ENCODE results near the gene TBC1D1. TPM values are rescaled to one million over a fixed set of nuclear protein-coding genes. Genes with fewer than 3 reads are reported as not detected.

Gene TBC1D1
- total and polyA plus RNA-seq, 10 donors: 49.3 to 142 (median 95.5) TPM

DNA sequence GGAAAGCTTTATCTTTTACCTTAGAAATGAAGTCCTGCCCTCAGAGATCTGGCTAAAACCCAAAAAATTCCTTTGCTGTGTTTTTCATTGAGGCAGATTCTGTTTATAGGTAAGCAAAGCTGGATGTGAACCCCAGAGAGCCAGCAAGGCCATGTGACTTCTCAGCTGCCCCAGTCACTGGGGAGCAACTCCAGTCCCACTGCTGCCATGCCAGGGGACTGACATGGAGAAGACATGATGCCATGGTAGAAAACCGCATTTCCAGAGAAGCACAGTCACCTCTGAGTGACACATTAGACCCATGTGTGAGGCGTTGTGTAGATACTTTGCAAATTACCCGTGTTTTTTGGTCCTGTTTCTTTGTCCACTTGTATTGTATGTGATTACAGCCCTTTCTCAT, 114.8 kb downstream of the TBC1D1 start:
- intact Hi-C loops (cut with DNase I; ENCODE audit: low total_unique reads): no loop called here
- TF ChIP-seq POLR2A (IDR thresholded peaks at IDR 0.05): no peak
- TF ChIP-seq, protein P1, sequence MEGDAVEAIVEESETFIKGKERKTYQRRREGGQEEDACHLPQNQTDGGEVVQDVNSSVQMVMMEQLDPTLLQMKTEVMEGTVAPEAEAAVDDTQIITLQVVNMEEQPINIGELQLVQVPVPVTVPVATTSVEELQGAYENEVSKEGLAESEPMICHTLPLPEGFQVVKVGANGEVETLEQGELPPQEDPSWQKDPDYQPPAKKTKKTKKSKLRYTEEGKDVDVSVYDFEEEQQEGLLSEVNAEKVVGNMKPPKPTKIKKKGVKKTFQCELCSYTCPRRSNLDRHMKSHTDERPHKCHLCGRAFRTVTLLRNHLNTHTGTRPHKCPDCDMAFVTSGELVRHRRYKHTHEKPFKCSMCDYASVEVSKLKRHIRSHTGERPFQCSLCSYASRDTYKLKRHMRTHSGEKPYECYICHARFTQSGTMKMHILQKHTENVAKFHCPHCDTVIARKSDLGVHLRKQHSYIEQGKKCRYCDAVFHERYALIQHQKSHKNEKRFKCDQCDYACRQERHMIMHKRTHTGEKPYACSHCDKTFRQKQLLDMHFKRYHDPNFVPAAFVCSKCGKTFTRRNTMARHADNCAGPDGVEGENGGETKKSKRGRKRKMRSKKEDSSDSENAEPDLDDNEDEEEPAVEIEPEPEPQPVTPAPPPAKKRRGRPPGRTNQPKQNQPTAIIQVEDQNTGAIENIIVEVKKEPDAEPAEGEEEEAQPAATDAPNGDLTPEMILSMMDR (IDR thresholded peaks at IDR 0.05 in 8 of 11, conservative IDR thresholded peaks at IDR 0.05 in 3 of 11): no peak
- no peak for TF ChIP-seq POLR2AphosphoS5 (IDR thresholded peaks at IDR 0.05)
- no peak overlapping the region for H3K4me3 ChIP-seq
- no peaks in the 10 kb centered on the region for H3K27me3 ChIP-seq (replicated peaks in 1 of 7)
- DNase-seq: no peak
- peak overlapping the region in 1 of 8 donors; percentile 9 for H3K27ac ChIP-seq
- H3K9me3 ChIP-seq: no peaks in the 10 kb centered on the region
- 80 to 94% (median 88%) methylated on average over 3 of the region's 3 CpGs for WGBS, 5 donors
- H3K36me3 ChIP-seq: peaks cover 0 to 24% (median 0%) of the 10 kb centered on the region in 6 donors
- peaks cover 0 to 71% (median 15%) of the 10 kb centered on the region in 6 donors for H3K4me1 ChIP-seq

DNA sequence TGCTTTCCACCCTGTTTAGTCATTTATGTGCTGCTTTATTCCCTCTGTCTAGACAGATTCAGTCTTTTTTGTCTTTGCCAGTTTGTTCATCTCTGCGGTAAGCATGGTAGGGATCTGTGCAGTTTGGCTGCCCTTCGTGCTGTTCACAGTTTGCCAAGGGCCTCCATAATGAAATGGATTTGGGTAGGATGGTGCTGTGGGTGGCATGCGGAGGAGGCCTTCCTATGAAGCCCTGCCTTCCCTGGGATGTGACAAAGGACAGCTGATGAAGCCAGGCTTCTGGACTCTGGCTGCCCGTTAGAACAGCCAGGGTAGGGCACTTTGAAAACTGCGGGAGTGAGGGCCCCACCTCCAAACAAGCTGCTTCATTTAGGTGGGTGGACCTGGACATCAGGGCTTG, 116.8 kb downstream of the TBC1D1 start:
- no peak overlapping the region for H3K4me3 ChIP-seq
- 71 to 78% (median 75%) methylated on average over 4 to 5 of the region's 5 CpGs for WGBS, 5 donors
- intact Hi-C loops (cut with DNase I; ENCODE audit: low total_unique reads): no loop called here
- H3K27me3 ChIP-seq (replicated peaks in 1 of 7): no peaks in the 10 kb centered on the region
- peaks cover 0 to 62% (median 13%) of the 10 kb centered on the region in 6 donors for H3K4me1 ChIP-seq
- H3K36me3 ChIP-seq: peaks cover 0 to 7% (median 0%) of the 10 kb centered on the region in 6 donors
- TF ChIP-seq, protein P1 (IDR thresholded peaks at IDR 0.05 in 8 of 11, conservative IDR thresholded peaks at IDR 0.05 in 3 of 11): no peak
- TF ChIP-seq POLR2A (IDR thresholded peaks at IDR 0.05) (no peak), POLR2AphosphoS5 (IDR thresholded peaks at IDR 0.05) (no peak)
- H3K9me3 ChIP-seq: no peaks in the 10 kb centered on the region
- H3K27ac ChIP-seq: no peak overlapping the region
- DNase-seq: no peak

DNA sequence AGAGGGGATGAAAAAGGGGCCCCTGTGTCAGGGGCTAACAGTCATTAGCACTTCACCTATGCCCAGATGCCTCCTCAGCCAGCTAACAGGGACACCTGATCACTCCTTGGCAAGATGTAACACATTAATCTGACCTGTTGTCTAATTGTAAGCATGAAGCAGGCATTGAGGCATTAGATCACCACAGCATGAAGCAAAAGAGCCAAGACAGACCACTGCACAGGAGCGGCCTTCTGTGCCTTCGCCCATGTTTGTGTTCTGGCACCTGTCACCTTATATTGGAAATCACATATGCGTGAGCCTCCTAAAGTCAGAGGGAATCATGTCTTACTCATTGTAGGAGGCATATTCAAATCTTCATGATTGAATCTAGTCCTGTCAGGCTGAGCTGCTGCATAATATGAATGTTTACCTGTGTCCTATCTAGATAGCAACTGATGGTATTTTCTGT, 117.7 kb downstream of the TBC1D1 start:
- Histone ChIP-seq H3K27ac (no peak overlapping the region), H3K9me3 (no peaks in the 10 kb centered on the region), H3K4me1 (peaks cover 0 to 52% (median 11%) of the 10 kb centered on the region in 6 donors), H3K4me3 (no peak overlapping the region), H3K27me3 (replicated peaks in 1 of 7) (no peaks in the 10 kb centered on the region), H3K36me3 (peaks cover 0 to 7% (median 0%) of the 10 kb centered on the region in 6 donors)
- intact Hi-C loops (cut with DNase I; ENCODE audit: low total_unique reads): no loop called here
- no peak for TF ChIP-seq POLR2A (IDR thresholded peaks at IDR 0.05)
- TF ChIP-seq, protein P1 (IDR thresholded peaks at IDR 0.05 in 8 of 11, conservative IDR thresholded peaks at IDR 0.05 in 3 of 11): no peak
- no peak for TF ChIP-seq POLR2AphosphoS5 (IDR thresholded peaks at IDR 0.05)
- DNase-seq: no peak
- WGBS, 5 donors: 83 to 96% (median 91%) methylated on average over 3 of the region's 3 CpGs

DNA sequence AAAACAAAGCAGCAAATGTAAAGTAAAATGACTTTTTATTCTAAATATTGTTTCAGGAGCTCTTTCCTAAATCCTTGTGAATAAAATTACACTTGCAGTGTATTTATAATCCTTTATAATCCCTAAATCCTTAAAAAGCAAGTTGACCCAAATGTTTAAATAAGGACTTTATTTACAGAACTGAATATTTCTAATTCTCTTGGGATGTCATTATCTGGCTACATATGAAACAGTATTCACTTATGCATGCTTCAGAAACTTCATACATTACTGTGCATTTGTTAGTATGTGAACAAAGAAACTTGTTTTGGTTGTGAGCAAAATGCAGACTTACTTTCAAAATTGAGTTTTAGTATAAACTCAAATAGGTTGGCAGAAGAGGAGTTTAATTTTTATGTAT, 118.5 kb downstream of the TBC1D1 start:
- intact Hi-C loops (cut with DNase I; ENCODE audit: low total_unique reads): no loop called here
- TF ChIP-seq, protein P1 (IDR thresholded peaks at IDR 0.05 in 8 of 11, conservative IDR thresholded peaks at IDR 0.05 in 3 of 11): no peak
- TF ChIP-seq POLR2A (IDR thresholded peaks at IDR 0.05) (no peak), POLR2AphosphoS5 (IDR thresholded peaks at IDR 0.05) (no peak)
- H3K4me1 ChIP-seq: peaks cover 0 to 44% (median 8%) of the 10 kb centered on the region in 6 donors

More for the DNA sequence above, 118.5 kb downstream of the TBC1D1 start:
- Histone ChIP-seq H3K9me3 (no peaks in the 10 kb centered on the region), H3K27me3 (replicated peaks in 1 of 7) (no peaks in the 10 kb centered on the region), H3K36me3 (peaks cover 0 to 13% (median 5%) of the 10 kb centered on the region in 6 donors), H3K4me3 (no peak overlapping the region), H3K27ac (no peak overlapping the region)
- no peak for DNase-seq

All from spleen (tissue), 11 donors.